Head of caudate nucleus (tissue), 42 donors: ENCODE measurements around the gene RAD51.
A peak's percentile ranks its signal among the peaks of the same experiment; 100 is the strongest.

Experiments
- DNase-seq, 42 donors: peaks; one replicate each; pipeline versions ENCODE4 v3.0.0 to v3.0.0-alpha.2; 2020 to 2021; ENCODE audit warnings: mixed read lengths in 7 of 42
- intact Hi-C: fragments of 100-400 bp; cut with DNase I; formaldehyde crosslinking; loops from one replicate; pipeline ENCODE4 v1.15.0; 2022

RAD51 gene

DNA sequence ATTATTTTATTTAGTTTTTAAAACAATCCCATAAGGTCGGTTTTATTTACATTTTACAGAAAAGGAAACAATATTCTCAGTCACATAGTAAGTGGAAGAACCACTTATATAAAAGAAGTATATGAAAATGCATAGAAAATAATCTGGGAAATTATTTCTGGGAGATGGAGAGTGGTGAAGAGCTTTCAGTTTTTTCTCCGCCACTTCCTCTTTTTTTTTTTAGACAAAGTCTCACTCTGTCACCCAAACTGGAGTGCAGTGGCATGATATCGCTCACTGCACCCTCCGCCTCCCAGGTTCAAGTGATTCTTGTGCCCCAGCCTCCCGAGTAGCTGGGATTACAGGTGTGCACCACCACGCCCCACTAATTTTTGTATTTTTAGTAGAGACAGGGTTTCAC, 21.2 kb downstream of the RAD51 start:
- no peak for DNase-seq

GRCh38 chr15:40721701-40722100, 26.7 kb downstream of the RAD51 start:
- no peak for DNase-seq
- intact Hi-C loops, result no loop called here

More for the DNA sequence above, 21.2 kb downstream of the RAD51 start:
- intact Hi-C loops, result no loop called here

GRCh38 chr15:40722354-40722753, 27.4 kb downstream of the RAD51 start:
- intact Hi-C loops, result no loop called here

GRCh38 chr15:40722934-40723333, 28.0 kb downstream of the RAD51 start:
- no peak for DNase-seq
- intact Hi-C loops, result no loop called here

More at GRCh38 chr15:40722354-40722753, 27.4 kb downstream of the RAD51 start:
- DNase-seq, result no peak

DNA sequence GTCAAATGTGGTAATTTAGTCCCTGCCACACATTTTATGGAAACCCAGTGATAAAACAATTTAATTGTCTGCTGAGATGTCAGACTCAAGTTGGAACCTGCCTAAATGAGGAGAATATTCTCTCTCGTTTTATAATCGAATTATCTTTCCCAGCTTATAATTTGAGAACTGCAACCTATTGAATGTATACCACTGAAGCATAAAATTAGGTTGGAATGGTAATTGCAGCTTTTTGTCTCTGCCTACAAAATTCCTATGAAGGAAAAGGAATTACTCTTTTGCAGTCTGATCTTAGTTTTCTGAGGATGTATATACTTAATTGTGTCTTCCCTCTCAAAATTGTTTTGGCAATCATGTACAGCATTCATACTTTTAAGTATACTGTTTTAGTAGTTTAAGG, 28.9 kb downstream of the RAD51 start:
- intact Hi-C loops, result no loop called here
- DNase-seq, result no peak

GRCh38 chr15:40731034-40731433, 36.1 kb downstream of the RAD51 start:
- no peak for DNase-seq
- intact Hi-C loops, result no loop called here

DNA sequence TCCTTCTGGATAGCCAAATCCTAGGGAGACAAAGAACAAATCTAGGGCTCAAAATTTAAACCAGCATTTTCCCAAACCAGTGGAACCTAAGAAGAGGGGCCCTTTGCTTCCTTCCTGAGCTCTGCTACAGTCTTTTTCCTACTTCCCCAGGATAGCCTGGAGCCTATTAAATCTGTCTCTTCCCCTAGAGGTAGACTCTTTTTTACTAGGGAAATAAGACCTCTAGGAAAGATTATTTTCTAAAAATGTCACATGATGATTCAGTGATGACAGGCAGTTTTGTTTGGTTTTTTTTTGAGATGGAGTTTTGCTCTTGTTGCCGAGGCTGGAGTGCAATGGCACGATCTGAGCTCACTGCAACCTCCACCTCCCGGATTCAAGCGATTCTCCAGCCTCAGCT, 41.6 kb downstream of the RAD51 start:
- no peak for DNase-seq
- intact Hi-C loops, result no loop called here

DNA sequence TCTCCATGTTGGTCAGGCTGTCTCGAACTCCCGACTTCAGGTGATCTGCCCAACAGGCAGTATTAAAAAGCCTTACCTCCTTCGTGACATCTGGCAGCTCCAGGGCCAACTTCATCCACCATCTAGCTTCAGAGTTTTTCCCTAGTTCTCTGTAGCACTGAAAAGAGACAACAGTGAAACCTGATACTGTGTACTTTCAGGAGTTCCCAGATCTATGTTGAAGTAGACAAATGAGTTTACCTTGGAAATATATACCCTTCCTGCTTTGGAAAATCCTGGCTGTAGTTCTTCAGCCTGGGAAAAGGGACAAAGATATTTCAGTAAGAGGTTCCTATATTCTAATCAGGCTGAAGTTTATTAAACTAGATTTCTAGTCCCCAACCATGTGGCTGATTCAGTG, 42.1 kb downstream of the RAD51 start:
- intact Hi-C loops, result no loop called here
- peak in 1 of 42 donors; percentile 4 for DNase-seq

DNA sequence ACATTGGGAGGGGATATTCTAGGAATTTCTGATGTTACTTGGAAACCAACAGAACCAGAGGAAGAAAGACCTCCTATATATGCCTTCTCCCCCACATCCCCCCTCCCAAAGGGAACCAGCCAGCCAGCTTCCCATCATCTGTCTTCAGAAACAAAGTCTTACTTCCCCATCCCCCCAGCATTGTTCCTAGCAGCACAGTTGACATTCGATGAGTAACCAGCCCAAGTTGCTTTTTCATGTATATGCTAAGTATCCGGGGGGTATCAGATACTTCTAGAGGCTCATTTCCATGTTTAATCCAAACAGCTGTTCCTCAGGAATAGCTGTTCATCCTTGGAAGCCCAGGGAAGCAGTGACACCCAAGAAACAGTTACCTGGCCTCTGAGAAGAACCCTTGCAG, 44.1 kb downstream of the RAD51 start:
- DNase-seq, result no peak
- intact Hi-C loops, result no loop called here

- intact Hi-C loops, result no loop called here
- DNase-seq, result no peak
Observed at GRCh38 chr15:40739854-40740253, 44.9 kb downstream of the RAD51 start.

- DNase-seq, result peak in 1 of 42 donors; percentile 18
- intact Hi-C loops, result no loop called here
Observed at GRCh38 chr15:40743485-40743901, 48.5 kb downstream of the RAD51 start.

DNA sequence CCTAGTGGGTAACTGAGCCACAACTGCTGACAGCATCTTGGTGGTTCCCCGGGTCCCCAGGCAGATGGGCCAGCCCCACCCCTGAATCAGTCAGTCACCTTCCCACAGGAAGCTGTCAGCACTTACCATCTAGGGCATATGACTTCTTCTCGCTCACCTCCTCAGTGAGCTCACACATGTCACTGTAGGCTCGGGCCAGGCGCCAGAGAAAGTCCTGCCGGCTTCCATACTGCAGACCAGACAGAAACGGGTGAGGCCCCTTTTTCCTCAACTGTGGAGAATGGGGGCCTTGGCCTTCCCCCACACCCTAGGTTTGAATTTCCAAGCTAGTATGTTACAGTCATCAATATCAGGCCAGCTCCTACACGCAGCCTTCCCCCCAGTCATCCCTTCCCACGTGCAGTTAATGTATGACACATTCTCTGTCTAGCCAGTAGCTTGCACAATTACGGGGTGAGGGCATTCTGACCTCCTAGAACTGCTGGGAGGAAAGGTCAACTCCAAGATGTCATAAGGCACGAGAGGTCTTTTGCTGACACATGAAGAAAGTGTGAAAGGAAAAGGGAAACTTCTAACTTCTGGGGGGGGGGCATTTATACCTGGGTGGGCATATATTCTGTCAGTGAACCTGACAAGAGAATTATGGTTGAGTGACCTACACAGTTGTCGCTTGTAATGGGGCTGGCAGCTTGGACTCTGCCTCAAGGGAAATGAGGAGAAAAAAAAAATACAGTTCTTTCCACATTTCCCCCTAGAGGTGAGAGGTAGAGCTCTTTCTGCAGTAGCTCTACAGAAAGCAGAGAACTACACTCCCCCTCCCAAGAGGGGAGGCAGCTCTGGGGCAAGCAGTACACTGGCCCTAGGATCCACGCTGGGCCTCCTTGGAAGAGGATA, 49.2 kb downstream of the RAD51 start:
- intact Hi-C loops, result no loop called here
- DNase-seq, result peak in 2 of 42 donors; percentile 17 to 29

DNA sequence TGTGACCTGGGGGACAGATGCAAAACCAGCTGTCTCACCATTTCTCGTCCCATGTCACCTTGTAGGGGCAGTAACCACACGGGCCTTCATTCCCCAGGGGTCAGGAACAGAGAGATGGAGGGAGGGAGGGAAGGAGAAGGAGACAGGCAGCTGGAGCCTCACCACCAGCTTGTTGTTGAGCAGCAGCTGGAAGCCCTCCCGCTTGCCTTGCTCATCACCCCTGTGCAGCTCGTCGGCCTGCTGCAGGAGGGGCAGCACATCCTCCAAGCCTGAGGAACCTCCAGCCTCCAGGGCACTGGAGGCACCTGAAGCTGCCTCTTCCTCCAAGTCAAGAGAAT, 49.8 kb downstream of the RAD51 start:
- intact Hi-C loops, result no loop called here

DNA sequence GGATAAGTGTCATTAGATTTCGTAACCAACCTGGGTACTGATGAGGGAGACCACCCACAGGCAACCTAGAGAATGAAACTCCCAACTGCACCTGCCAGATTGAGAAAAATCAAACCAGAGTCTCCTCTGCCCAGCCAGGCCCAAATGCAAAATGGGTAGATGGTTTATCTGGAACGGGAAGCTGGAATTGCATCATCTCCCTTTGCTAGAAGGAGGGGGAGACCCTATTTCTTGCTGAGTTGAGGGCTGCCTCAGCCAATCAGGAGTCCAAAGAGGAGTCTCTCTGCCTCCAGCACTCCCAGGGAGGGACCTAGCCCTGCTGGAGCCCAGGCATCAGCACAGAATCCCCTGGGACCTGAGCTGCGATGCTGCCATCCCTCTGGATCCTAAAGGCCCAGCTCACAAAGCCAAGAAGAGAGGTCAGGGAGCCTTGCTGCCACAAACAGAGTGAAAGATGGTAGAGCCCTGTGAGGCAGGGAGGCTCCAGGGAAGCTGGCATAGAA, 52.0 kb downstream of the RAD51 start:
- no peak for DNase-seq
- intact Hi-C loops, result no loop called here

More for the DNA sequence above, 49.8 kb downstream of the RAD51 start:
- DNase-seq, result peak in 1 of 42 donors; percentile 15

DNA sequence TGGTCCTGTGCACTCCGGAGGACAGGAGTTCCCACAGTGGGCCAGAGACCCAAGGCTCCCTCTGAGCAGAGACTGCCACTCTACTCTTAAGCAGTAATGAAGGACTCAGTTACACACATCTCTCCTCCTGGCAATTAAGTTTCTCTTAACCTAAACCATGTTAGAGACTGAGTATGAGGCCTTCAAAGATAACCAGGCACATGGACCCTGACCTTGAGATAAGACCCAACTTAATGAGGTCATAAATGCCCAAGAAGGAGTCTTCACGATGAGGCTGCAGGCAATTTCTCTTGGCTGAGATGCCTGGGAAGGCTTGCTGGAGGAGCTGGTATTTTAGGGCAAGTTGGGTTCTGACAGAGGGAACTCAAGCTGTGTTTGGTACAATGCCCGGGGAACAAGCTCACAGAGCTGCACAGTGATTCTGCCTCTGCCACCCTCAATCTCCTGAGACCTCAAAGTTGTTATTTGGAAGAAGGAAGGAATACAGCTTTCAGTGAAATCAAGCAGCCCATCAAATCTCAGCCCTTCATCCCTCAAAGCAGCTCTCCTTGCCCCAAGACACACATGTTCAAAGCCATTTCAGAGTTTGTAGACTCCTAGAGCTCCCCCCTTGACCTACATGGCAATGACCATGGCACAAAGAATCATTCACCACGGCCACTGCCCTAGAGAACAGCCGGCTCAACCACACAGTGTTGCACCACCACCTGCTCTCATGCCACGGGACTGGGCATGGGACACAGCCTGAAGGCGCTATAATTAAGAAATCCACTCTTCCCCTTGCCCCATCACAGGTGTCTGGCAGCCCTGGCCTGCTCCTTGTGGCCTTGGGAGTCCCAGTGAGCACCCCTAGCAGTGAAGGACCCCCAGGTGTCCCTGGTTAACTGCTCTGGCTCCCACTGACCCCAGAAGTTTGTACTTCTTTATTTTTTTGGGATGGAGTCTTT, 53.0 kb downstream of the RAD51 start:
- no peak for DNase-seq
- intact Hi-C loops, result no loop called here

DNA sequence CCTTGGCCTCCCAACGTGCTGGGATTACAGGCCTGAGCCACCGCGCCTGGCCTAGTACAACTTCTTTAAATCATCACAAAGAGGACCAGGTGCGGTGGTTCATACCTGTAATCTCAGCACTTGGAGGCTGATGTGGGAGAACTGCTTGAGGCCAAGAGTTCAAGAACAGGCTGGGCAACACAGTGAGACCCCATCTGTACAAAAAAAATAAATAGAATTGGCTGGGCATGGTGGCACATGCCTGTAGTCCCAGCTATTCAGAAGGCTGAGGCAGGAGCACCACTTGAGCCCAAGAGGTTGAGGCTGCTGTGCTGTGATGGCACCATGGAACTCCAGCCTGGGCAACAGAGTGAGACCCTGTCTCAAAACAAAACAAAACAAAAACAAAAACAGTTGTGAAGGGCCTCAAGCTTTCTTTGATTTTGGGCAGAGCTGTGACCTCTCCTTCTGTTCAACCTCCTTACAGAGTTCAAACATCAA, 54.2 kb downstream of the RAD51 start:
- intact Hi-C loops, result no loop called here
- DNase-seq, result no peak

GRCh38 chr15:40750885-40751284, 55.9 kb downstream of the RAD51 start:
- no peak for DNase-seq
- intact Hi-C loops, result loop anchor here (10.0 kb wide), 2 partner anchors 144 to 186 kb away; partner anchors contain the start of genes CCDC32, RPUSD2 and VPS18

DNA sequence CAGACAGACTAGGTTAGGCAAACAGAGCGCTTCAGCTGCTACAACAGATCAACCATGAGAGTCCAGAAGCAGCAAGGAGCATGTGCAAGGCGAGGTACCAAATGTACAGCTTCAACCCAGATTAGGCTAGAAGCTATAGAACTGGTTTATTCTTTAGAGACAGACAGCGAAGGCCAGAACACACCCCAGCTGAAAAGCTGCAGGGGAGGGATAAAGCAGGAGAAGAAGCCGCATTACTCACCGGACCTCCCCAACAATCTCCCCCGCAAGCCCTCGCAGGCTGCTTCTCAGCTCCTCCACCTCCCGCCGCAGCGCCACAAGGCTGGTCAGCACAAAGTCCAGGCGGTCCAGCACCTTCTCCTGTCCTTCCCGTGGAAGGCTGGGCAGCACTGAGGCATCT, 56.8 kb downstream of the RAD51 start:
- intact Hi-C loops, result loop anchor here (10.0 kb wide), 2 partner anchors 143 to 187 kb away; partner anchors contain the start of genes CCDC32, RPUSD2 and VPS18
- DNase-seq, result no peak

DNA sequence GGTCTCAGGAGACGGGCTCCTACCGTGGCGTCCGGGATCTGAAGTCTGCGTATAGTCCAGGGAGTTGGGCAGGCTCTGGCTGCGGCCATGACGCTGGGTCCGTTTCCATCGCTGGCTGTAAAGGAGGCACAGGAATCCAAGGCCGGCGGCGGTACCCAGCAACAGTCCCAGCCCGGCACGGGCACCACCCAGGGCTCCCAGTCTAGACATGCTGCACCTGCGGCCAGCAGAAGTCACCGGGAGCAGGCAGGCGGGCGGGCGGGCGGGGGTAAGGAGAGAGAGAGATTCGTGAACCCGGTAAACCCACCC, 59.6 kb downstream of the RAD51 start:
- intact Hi-C loops, result loop anchor here (10.0 kb wide), 2 partner anchors 140 to 190 kb away; partner anchors contain the start of genes CCDC32, RPUSD2 and VPS18
- DNase-seq, result peak in 6 of 42 donors; percentile 8 to 53 (median 34)
